HepG2 (cell line): ENCODE data around the gene CASZ1.

Experiments used
- CBX5 ChIP-seq: sonication (generic); formaldehyde crosslinking; IDR thresholded peaks from 2 replicates; pipeline ENCODE4 v1.4.0; 2020; ENCODE audit warnings: missing genetic modification reagents, borderline replicate concordance
- DNMT1 ChIP-seq: sonication (generic); formaldehyde crosslinking; IDR thresholded peaks from 2 replicates; pipeline ENCODE4 v1.5.1; 2020; ENCODE audit warnings: mild to moderate bottlenecking, missing genetic modification reagents
- EP300 ChIP-seq, 3 experiments: sonication (generic) in 1 of 3; formaldehyde crosslinking in 1 of 3; IDR thresholded peaks; 2 replicates each; pipeline versions ENCODE4 v1.5.1 to v1.6.1; 2011 to 2020; ENCODE audit warnings: low read depth in 2 of 3, low read length in 2 of 3, borderline replicate concordance in 1 of 3, improper control_type of control experiment in 1 of 3, mild to moderate bottlenecking in 1 of 3, missing genetic modification reagents in 1 of 3, moderate library complexity in 1 of 3
- HMG20B ChIP-seq: conservative IDR thresholded peaks from 2 replicates; pipeline ENCODE4 v1.6.1; 2016; ENCODE audit warnings: missing genetic modification reagents, missing compliant biosample characterization
- NBN ChIP-seq: fragments of 450-650 bp; conservative IDR thresholded peaks from 2 replicates; pipeline ENCODE4 v1.6.1; 2017
- PAWR ChIP-seq: sonication (generic); formaldehyde crosslinking; IDR thresholded peaks from 2 replicates; pipeline ENCODE4 v1.4.0; 2020; ENCODE audit warnings: missing genetic modification reagents, mild to moderate bottlenecking, borderline replicate concordance
- POLR2A ChIP-seq, 2 experiments: IDR thresholded peaks; 2 replicates each; pipeline ENCODE4 v1.6.1; 2011; ENCODE audit warnings: low read depth in 2 of 2, low read length in 2 of 2, mild to moderate bottlenecking in 1 of 2, moderate library complexity in 1 of 2; ENCODE audit not compliant: insufficient read depth in 1 of 2
- TCF7L2 ChIP-seq: IDR thresholded peaks from 2 replicates; pipeline ENCODE4 v1.6.1; 2011; ENCODE audit warnings: mild to moderate bottlenecking, low read depth, low read length, moderate library complexity
- ZNF256 ChIP-seq: sonication (generic); formaldehyde crosslinking; conservative IDR thresholded peaks from 2 replicates; pipeline ENCODE4 v1.4.0; 2020; ENCODE audit warnings: missing genetic modification reagents
- ZNF776 ChIP-seq: sonication (generic); formaldehyde crosslinking; IDR thresholded peaks from 2 replicates; pipeline ENCODE4 v1.4.0; 2020; ENCODE audit warnings: mild to moderate bottlenecking, missing genetic modification reagents
- TF ChIP-seq, protein P1 (sequence below): fragments of 450-650 bp; IDR thresholded peaks from 2 replicates; pipeline ENCODE4 v1.6.1; 2016
- TF ChIP-seq, protein P2 (sequence below): sonication (generic); formaldehyde crosslinking; IDR thresholded peaks from 2 replicates; pipeline ENCODE4 v1.5.0; 2020; ENCODE audit warnings: mild to moderate bottlenecking, missing genetic modification reagents, moderate library complexity
- TF ChIP-seq, protein P3 (sequence below): sonication (generic); formaldehyde crosslinking; IDR thresholded peaks from 2 replicates; pipeline ENCODE4 v1.4.0; 2020; ENCODE audit warnings: missing genetic modification reagents

DNA sequence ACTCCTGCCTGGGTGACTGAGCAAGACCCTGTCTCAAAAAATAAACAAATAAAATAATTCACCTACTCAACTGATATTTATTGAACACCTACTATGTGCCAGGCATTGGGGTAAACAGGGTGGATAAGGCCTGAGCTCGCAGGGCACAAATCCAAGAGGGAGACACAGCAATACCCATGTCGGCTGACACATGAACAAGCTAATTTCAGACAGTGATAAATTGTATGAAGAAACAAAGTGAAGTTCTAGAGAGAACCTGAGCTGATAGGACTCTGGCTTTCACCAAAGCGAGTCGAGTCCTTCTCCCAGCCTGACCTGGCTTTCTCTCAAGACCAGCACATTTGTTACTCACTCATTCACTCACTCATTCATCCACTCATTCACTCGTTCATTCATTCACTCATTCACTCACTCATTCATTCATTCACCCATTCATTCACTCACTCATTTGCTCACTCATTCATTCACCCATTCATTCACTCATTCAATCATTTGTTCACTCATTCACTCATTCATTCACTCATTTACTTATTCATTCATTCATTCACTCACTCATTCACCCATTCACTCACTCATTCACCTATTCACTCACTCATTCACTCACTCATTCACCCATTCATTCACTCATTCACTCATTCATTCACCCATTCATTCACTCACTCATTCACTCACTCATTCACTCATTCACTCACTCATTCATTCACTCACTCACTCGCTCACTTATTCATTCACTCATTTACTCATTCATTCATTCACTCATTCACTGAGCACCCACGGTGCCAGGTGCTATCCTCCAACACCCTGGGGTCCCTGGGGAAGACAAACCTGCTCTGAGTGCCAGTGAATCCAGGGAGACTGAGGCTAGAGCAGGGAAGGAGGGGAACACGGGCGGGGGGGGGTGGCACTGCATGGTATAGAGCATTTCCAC lies 37.4 kb upstream of the CASZ1 start:
- TF ChIP-seq DNMT1 = no peak
- TF ChIP-seq, protein P1, sequence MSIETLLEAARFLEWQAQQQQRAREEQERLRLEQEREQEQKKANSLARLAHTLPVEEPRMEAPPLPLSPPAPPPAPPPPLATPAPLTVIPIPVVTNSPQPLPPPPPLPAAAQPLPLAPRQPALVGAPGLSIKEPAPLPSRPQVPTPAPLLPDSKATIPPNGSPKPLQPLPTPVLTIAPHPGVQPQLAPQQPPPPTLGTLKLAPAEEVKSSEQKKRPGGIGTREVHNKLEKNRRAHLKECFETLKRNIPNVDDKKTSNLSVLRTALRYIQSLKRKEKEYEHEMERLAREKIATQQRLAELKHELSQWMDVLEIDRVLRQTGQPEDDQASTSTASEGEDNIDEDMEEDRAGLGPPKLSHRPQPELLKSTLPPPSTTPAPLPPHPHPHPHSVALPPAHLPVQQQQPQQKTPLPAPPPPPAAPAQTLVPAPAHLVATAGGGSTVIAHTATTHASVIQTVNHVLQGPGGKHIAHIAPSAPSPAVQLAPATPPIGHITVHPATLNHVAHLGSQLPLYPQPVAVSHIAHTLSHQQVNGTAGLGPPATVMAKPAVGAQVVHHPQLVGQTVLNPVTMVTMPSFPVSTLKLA = no peak
- TF ChIP-seq, protein P2, sequence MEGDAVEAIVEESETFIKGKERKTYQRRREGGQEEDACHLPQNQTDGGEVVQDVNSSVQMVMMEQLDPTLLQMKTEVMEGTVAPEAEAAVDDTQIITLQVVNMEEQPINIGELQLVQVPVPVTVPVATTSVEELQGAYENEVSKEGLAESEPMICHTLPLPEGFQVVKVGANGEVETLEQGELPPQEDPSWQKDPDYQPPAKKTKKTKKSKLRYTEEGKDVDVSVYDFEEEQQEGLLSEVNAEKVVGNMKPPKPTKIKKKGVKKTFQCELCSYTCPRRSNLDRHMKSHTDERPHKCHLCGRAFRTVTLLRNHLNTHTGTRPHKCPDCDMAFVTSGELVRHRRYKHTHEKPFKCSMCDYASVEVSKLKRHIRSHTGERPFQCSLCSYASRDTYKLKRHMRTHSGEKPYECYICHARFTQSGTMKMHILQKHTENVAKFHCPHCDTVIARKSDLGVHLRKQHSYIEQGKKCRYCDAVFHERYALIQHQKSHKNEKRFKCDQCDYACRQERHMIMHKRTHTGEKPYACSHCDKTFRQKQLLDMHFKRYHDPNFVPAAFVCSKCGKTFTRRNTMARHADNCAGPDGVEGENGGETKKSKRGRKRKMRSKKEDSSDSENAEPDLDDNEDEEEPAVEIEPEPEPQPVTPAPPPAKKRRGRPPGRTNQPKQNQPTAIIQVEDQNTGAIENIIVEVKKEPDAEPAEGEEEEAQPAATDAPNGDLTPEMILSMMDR (CRISPR knock-in tag) = no peak
- no peak for TF ChIP-seq CBX5 (CRISPR knock-in tag)
- TF ChIP-seq TCF7L2 = no peak
- no peak for TF ChIP-seq POLR2A (IDR thresholded peaks at IDR 0.05; ENCODE audit: insufficient read depth in 1 of 2, low read depth in 2 of 2, low read length in 2 of 2)
- no peak for TF ChIP-seq NBN
- no peak for TF ChIP-seq EP300 (IDR thresholded peaks at IDR 0.05; ENCODE audit: low read depth in 2 of 2, low read length in 2 of 2)
- no peak for TF ChIP-seq EP300 (CRISPR knock-in tag; IDR thresholded peaks at IDR 0.05; ENCODE audit: borderline replicate concordance)
- no peak for TF ChIP-seq PAWR
- no peak for TF ChIP-seq ZNF256 (CRISPR knock-in tag)
- TF ChIP-seq, protein P3, sequence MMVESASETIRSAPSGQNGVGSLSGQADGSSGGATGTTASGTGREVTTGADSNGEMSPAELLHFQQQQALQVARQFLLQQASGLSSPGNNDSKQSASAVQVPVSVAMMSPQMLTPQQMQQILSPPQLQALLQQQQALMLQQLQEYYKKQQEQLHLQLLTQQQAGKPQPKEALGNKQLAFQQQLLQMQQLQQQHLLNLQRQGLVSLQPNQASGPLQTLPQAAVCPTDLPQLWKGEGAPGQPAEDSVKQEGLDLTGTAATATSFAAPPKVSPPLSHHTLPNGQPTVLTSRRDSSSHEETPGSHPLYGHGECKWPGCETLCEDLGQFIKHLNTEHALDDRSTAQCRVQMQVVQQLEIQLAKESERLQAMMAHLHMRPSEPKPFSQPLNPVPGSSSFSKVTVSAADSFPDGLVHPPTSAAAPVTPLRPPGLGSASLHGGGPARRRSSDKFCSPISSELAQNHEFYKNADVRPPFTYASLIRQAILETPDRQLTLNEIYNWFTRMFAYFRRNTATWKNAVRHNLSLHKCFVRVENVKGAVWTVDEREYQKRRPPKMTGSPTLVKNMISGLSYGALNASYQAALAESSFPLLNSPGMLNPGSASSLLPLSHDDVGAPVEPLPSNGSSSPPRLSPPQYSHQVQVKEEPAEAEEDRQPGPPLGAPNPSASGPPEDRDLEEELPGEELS = no peak
- TF ChIP-seq HMG20B (CRISPR knock-in tag) = no peak
- no peak for TF ChIP-seq ZNF776 (CRISPR knock-in tag)
